ENCODE data around the gene DMRTC2. TPM values are rescaled to one million over a fixed set of nuclear protein-coding genes. Genes with fewer than 3 reads are reported as not detected.

DMRTC2 gene
- total RNA-seq, 4 donors from 2014 or later: not detected

- peak in 1 of 2 donors; percentile 27 for DNase-seq (ENCODE audit: low spot score in 2 of 2)
- WGBS, 2 donors: 39 to 56% methylated on average over 3 of the region's 3 CpGs
- TF ChIP-seq POLR2A (IDR thresholded peaks at IDR 0.05) (no peak), CTCF (IDR thresholded peaks at IDR 0.05) (no peak)
- intact Hi-C loops (cut with DNase I; ENCODE audit: low total_unique reads): no loop called here
- no peak overlapping the region for H3K4me3 ChIP-seq (ENCODE audit: low read depth, poor library complexity, severe bottlenecking)
Observed at GRCh38 chr19:41811036-41811435, 33.8 kb upstream of the DMRTC2 start.

GRCh38 chr19:41811981-41812380, 32.9 kb upstream of the DMRTC2 start:
- no peak for TF ChIP-seq POLR2A (IDR thresholded peaks at IDR 0.05)
- TF ChIP-seq CTCF (IDR thresholded peaks at IDR 0.05): no peak
- H3K4me3 ChIP-seq (ENCODE audit: low read depth, poor library complexity, severe bottlenecking): no peak overlapping the region
- no peak for DNase-seq (ENCODE audit: low spot score in 2 of 2)
- intact Hi-C loops (cut with DNase I; ENCODE audit: low total_unique reads): no loop called here
- WGBS, 2 donors: 70 to 80% methylated on average over 3 of the region's 3 CpGs

- WGBS, 2 donors: 66 to 71% methylated on average over 4 of the region's 4 CpGs
- intact Hi-C loops (cut with DNase I; ENCODE audit: low total_unique reads): no loop called here
- DNase-seq (ENCODE audit: low spot score in 2 of 2): no peak
- TF ChIP-seq CTCF (IDR thresholded peaks at IDR 0.05): no peak
- no peak for TF ChIP-seq POLR2A (IDR thresholded peaks at IDR 0.05)
- no peak overlapping the region for H3K4me3 ChIP-seq (ENCODE audit: low read depth, poor library complexity, severe bottlenecking)
Observed at GRCh38 chr19:41813911-41814310, 30.9 kb upstream of the DMRTC2 start.

GRCh38 chr19:41815301-41815700, 29.5 kb upstream of the DMRTC2 start:
- 62 to 80% methylated on average over 4 of the region's 4 CpGs for WGBS, 2 donors
- DNase-seq (ENCODE audit: low spot score in 2 of 2): no peak
- TF ChIP-seq CTCF (IDR thresholded peaks at IDR 0.05): no peak
- no peak for TF ChIP-seq POLR2A (IDR thresholded peaks at IDR 0.05)
- intact Hi-C loops (cut with DNase I; ENCODE audit: low total_unique reads): no loop called here
- H3K4me3 ChIP-seq (ENCODE audit: low read depth, poor library complexity, severe bottlenecking): no peak overlapping the region

- TF ChIP-seq POLR2A (IDR thresholded peaks at IDR 0.05) (no peak), CTCF (IDR thresholded peaks at IDR 0.05) (no peak)
- DNase-seq (ENCODE audit: low spot score in 2 of 2): no peak
- H3K4me3 ChIP-seq (ENCODE audit: low read depth, poor library complexity, severe bottlenecking): no peak overlapping the region
- 51 to 59% methylated on average over 2 of the region's 2 CpGs for WGBS, 2 donors
- intact Hi-C loops (cut with DNase I; ENCODE audit: low total_unique reads): no loop called here
Observed at GRCh38 chr19:41816761-41817160, 28.1 kb upstream of the DMRTC2 start.

GRCh38 chr19:41821003-41821735, 23.7 kb upstream of the DMRTC2 start:
- no peak for DNase-seq (ENCODE audit: low spot score in 2 of 2)
- H3K4me3 ChIP-seq (ENCODE audit: low read depth, poor library complexity, severe bottlenecking): no peak overlapping the region
- no peak for TF ChIP-seq CTCF (IDR thresholded peaks at IDR 0.05)
- TF ChIP-seq POLR2A (IDR thresholded peaks at IDR 0.05): no peak
- WGBS, 2 donors: 39 to 41% methylated on average over 12 of the region's 12 CpGs
- intact Hi-C loops (cut with DNase I; ENCODE audit: low total_unique reads): no loop called here
